Transverse colon (tissue), 3 donors: ENCODE data around the gene VAC14.

Experiments
- CTCF ChIP-seq, 5 experiments: fragments of 200-600 bp in 3 of 5; fragments of 450-650 bp in 2 of 5; sonication (generic) in 3 of 5; IDR thresholded peaks; 1 replicate in 2 of 5; 2 replicates in 3 of 5; pipeline ENCODE4 v1.5.1; 2016 to 2017; ENCODE audit warnings: antibody characterized with exemption in 5 of 5, inconsistent platforms in 3 of 5, mild to moderate bottlenecking in 2 of 5, moderate library complexity in 1 of 5
- POLR2A ChIP-seq: fragments of 450-650 bp; IDR thresholded peaks from one replicate; pipeline ENCODE4 v1.6.1; 2016; ENCODE audit warnings: antibody characterized with exemption, mild to moderate bottlenecking, moderate library complexity

- TF ChIP-seq POLR2A (no peak), CTCF (IDR thresholded peaks at IDR 0.05) (no peak)
These were observed 115.0 kb downstream of the VAC14 start, which contains the start of gene MTSS2 for GRCh38 chr16:70685938-70686375.
